GM23248 (cell line): ENCODE results near the gene PHYKPL. TPM values are rescaled to one million over a fixed set of nuclear protein-coding genes. Genes with fewer than 3 reads are reported as not detected.

ENCODE experiments used
- DNase-seq: peaks from one replicate; pipeline ENCODE4 v3.0.0-alpha.2; 2015
- H2AFZ ChIP-seq: fragments of 200-600 bp; sonication (generic); 2 replicates; pipeline ENCODE4 v1.6.1; 2016; ENCODE audit warnings: antibody characterized with exemption
- H3F3A ChIP-seq: fragments of 200-600 bp; sonication (generic); 2 replicates; pipeline ENCODE4 v1.6.1; 2016; ENCODE audit warnings: mild to moderate bottlenecking, antibody characterized with exemption, mixed run types; ENCODE audit not compliant: insufficient read depth
- H3K27ac ChIP-seq: fragments of 200-600 bp; sonication (generic); 2 replicates; pipeline ENCODE4 v1.5.1; 2016; ENCODE audit warnings: mild to moderate bottlenecking
- H3K27me3 ChIP-seq: fragments of 200-600 bp; sonication (generic); replicated peaks from 2 replicates; pipeline ENCODE4 v1.6.1; 2016; ENCODE audit warnings: mild to moderate bottlenecking; ENCODE audit not compliant: insufficient read depth
- H3K36me3 ChIP-seq: fragments of 200-600 bp; sonication (generic); 2 replicates; pipeline ENCODE4 v1.6.1; 2016; ENCODE audit warnings: low read depth, mild to moderate bottlenecking
- H3K4me1 ChIP-seq: fragments of 200-600 bp; sonication (generic); 2 replicates; pipeline ENCODE4 v1.6.1; 2016; ENCODE audit warnings: mild to moderate bottlenecking; ENCODE audit not compliant: insufficient read depth
- H3K4me2 ChIP-seq: fragments of 200-600 bp; sonication (generic); one replicate; pipeline ENCODE4 v1.6.1; 2016; ENCODE audit warnings: mild to moderate bottlenecking; ENCODE audit not compliant: unreplicated experiment
- H3K4me3 ChIP-seq: fragments of 200-600 bp; sonication (generic); 2 replicates; pipeline ENCODE4 v1.5.1; 2016; ENCODE audit warnings: mild to moderate bottlenecking
- H3K79me2 ChIP-seq: fragments of 200-600 bp; sonication (generic); 2 replicates; pipeline ENCODE4 v1.6.1; 2016; ENCODE audit warnings: mild to moderate bottlenecking; ENCODE audit not compliant: insufficient read depth
- H3K9ac ChIP-seq: fragments of 200-600 bp; sonication (generic); 2 replicates; pipeline ENCODE4 v1.6.1; 2016; ENCODE audit warnings: mild to moderate bottlenecking
- H3K9me2 ChIP-seq: fragments of 200-600 bp; sonication (generic); 2 replicates; pipeline ENCODE4 v1.6.1; 2016; ENCODE audit warnings: mixed run types, mild to moderate bottlenecking, moderate library complexity; ENCODE audit not compliant: insufficient read depth
- H3K9me3 ChIP-seq: fragments of 200-600 bp; sonication (generic); one replicate; pipeline ENCODE4 v1.6.1; 2017; ENCODE audit warnings: low read depth
- H4K20me1 ChIP-seq: fragments of 200-600 bp; sonication (generic); 2 replicates; pipeline ENCODE4 v1.6.0; 2016; ENCODE audit not compliant: insufficient read depth
- EZH2 ChIP-seq: fragments of 200-600 bp; sonication (generic); IDR thresholded peaks from 2 replicates; pipeline ENCODE4 v1.6.1; 2018; ENCODE audit warnings: antibody characterized with exemption, mild to moderate bottlenecking; ENCODE audit not compliant: insufficient read depth, poor library complexity, severe bottlenecking
- EZH2phosphoT487 ChIP-seq: fragments of 200-600 bp; sonication (generic); IDR thresholded peaks from 2 replicates; pipeline ENCODE4 v1.6.1; 2018; ENCODE audit warnings: antibody characterized with exemption, moderate library complexity, mild to moderate bottlenecking, low read depth; ENCODE audit not compliant: insufficient read depth
- WGBS, 2 experiments: methylation state at CpG; one replicate each; pipeline ENCODE4 v1.1.6; 2015 to 2017; ENCODE audit warnings: low lambda C conversion rate in 2 of 2, low coverage in 1 of 2; ENCODE audit errors: missing lambda C conversion rate in 2 of 2; 5-methylcytosine and 5-hydroxymethylcytosine counted together
- in situ Hi-C: fragments of 300-500 bp; cut with MboI; formaldehyde crosslinking; loops from 2 replicates; pipeline ENCODE4 v1.15.0; 2020
- polyA plus RNA-seq: library from polyadenylated mRNA; unstranded; fragments of >200 nt; fragmentation: Nextera tagmentation; extraction: Ambion mirVana; gene quantifications from 2 replicates; pipeline ENCODE4 v1.2.1, GENCODE V29; 2016
- total RNA-seq: library from RNA; depleted of rRNA; stranded (reverse); fragments of >200 nt; shearing (Covaris generic); gene quantifications from 2 replicates; pipeline ENCODE4 v1.2.3, GENCODE V29; 2014

The PHYKPL gene
- total and polyA plus RNA-seq, 2 experiments from 2014 or later: 22.9 to 28.9 TPM

- H3K36me3 ChIP-seq: no peaks in the 10 kb centered on the region
- H2AFZ ChIP-seq: no peak overlapping the region
- no peak overlapping the region for H3K4me2 ChIP-seq
- no peak for DNase-seq
- 57 to 64% methylated on average over 6 to 9 of the region's 9 CpGs for WGBS, 2 experiments
- no peaks in the 10 kb centered on the region for H3K9me2 ChIP-seq
- no peak overlapping the region for H3K27ac ChIP-seq
- no peak for TF ChIP-seq EZH2phosphoT487
- no peak for TF ChIP-seq EZH2
- H3K9me3 ChIP-seq: no peaks in the 10 kb centered on the region
- in situ Hi-C loops: no loop called here
- H3K27me3 ChIP-seq: no peaks in the 10 kb centered on the region; the same call in 1 of the 2 replicates
- H3F3A ChIP-seq: no peaks in the 10 kb centered on the region
- H3K4me1 ChIP-seq: no peaks in the 10 kb centered on the region
- H3K9ac ChIP-seq: no peak overlapping the region
- H3K79me2 ChIP-seq: no peaks in the 10 kb centered on the region
- H4K20me1 ChIP-seq: no peaks in the 10 kb centered on the region
- H3K4me3 ChIP-seq: no peak overlapping the region
Measured at GRCh38 chr5:178272591-178272990, 40.0 kb upstream of the PHYKPL start.

GRCh38 chr5:178271726-178272479, 39.3 kb upstream of the PHYKPL start:
- Histone ChIP-seq H2AFZ (no peak overlapping the region), H3K27me3 (no peaks in the 10 kb centered on the region; the same call in 1 of the 2 replicates), H3K4me3 (no peak overlapping the region), H3K27ac (no peak overlapping the region), H3K4me2 (no peak overlapping the region), H3K9me2 (no peaks in the 10 kb centered on the region), H3K36me3 (no peaks in the 10 kb centered on the region), H3K9me3 (no peaks in the 10 kb centered on the region), H3K79me2 (no peaks in the 10 kb centered on the region), H4K20me1 (no peaks in the 10 kb centered on the region), H3F3A (no peaks in the 10 kb centered on the region), H3K9ac (no peak overlapping the region), H3K4me1 (no peaks in the 10 kb centered on the region)
- in situ Hi-C loops: no loop called here
- no peak for TF ChIP-seq EZH2phosphoT487
- no peak for TF ChIP-seq EZH2
- no peak for DNase-seq
- 65 to 75% methylated on average over 22 to 24 of the region's 24 CpGs for WGBS, 2 experiments

GRCh38 chr5:178271231-178271630, 38.6 kb upstream of the PHYKPL start:
- Histone ChIP-seq H3K9me2 (no peaks in the 10 kb centered on the region), H3K79me2 (no peaks in the 10 kb centered on the region), H3K27me3 (no peaks in the 10 kb centered on the region), H4K20me1 (no peaks in the 10 kb centered on the region), H3F3A (no peaks in the 10 kb centered on the region), H3K27ac (no peak overlapping the region), H3K4me2 (no peak overlapping the region), H3K9me3 (no peaks in the 10 kb centered on the region), H3K4me1 (no peaks in the 10 kb centered on the region), H3K9ac (no peak overlapping the region), H2AFZ (no peak overlapping the region), H3K36me3 (no peaks in the 10 kb centered on the region), H3K4me3 (no peak overlapping the region)
- no peak for DNase-seq
- WGBS, 2 experiments: 66 to 82% methylated on average over 4 of the region's 4 CpGs
- in situ Hi-C loops: no loop called here
- no peak for TF ChIP-seq EZH2

- Histone ChIP-seq H3K9me3 (no peaks in the 10 kb centered on the region), H3K4me3 (no peak overlapping the region), H4K20me1 (no peaks in the 10 kb centered on the region), H3K79me2 (no peaks in the 10 kb centered on the region), H2AFZ (no peak overlapping the region), H3K27me3 (no peaks in the 10 kb centered on the region), H3K4me2 (no peak overlapping the region), H3K9me2 (no peaks in the 10 kb centered on the region), H3K27ac (no peak overlapping the region), H3K4me1 (no peaks in the 10 kb centered on the region), H3K9ac (no peak overlapping the region), H3K36me3 (no peaks in the 10 kb centered on the region), H3F3A (no peaks in the 10 kb centered on the region)
- 70 to 92% methylated on average over 1 of the region's 1 CpG for WGBS, 2 experiments
- no peak for DNase-seq
- in situ Hi-C loops: no loop called here
- TF ChIP-seq EZH2 (no peak), EZH2phosphoT487 (no peak)
Measured at GRCh38 chr5:178269499-178269898, 36.9 kb upstream of the PHYKPL start.
